ENCODE results near the gene ZFAND2B.

ZFAND2B gene

GRCh38 chr2:219229305-219230058 lies 22.9 kb downstream of the ZFAND2B start, which contains the start of the genes ANKZF1 and ATG9A:
Gene ANKZF1 (plus strand): TSS chr2:219229806. CDS start chr2:219230258, 452 bp downstream.
Gene ATG9A (minus strand): TSS chr2:219229636. CDS start chr2:219228024, 1,612 bp downstream.
- Histone ChIP-seq H3K36me3 (ENCODE audit: insufficient read depth, low read length) (peaks cover 47% of the 10 kb centered on the region), H3K4me3 (ENCODE audit: low read length) (peak within 1 kb of the TSS; percentile 86)

GRCh38 chr2:219230059-219230540 lies 23.5 kb downstream of the ZFAND2B start:
- H3K36me3 ChIP-seq (ENCODE audit: insufficient read depth, low read length) = peaks cover 47% of the 10 kb centered on the region
- no peaks in the 10 kb centered on the region for H3K9me3 ChIP-seq (replicated peaks; ENCODE audit: low read length)
- peak overlapping the region; percentile 86 for H3K4me3 ChIP-seq (ENCODE audit: low read length)
- H3K9ac ChIP-seq (ENCODE audit: low read depth, low read length) = peak overlapping the region; percentile 98
- peaks cover 15% of the 10 kb centered on the region for H3K4me1 ChIP-seq (ENCODE audit: control insufficient read depth, insufficient read depth, low read length)
- peak overlapping the region; percentile 92 for H3K4me2 ChIP-seq (ENCODE audit: low read length)
- H3K27me3 ChIP-seq (ENCODE audit: control insufficient read depth, insufficient read depth, low read length) = no peaks in the 10 kb centered on the region

More at GRCh38 chr2:219229305-219230058, 22.9 kb downstream of the ZFAND2B start, which contains the start of the genes ANKZF1 and ATG9A:
- no peaks in the 10 kb centered on the region for H3K27me3 ChIP-seq (ENCODE audit: control insufficient read depth, insufficient read depth, low read length)
- H3K9ac ChIP-seq (ENCODE audit: low read depth, low read length) = peak within 1 kb of the TSS; percentile 98
- H3K9me3 ChIP-seq (replicated peaks; ENCODE audit: low read length) = no peaks in the 10 kb centered on the region
- H3K4me1 ChIP-seq (ENCODE audit: control insufficient read depth, insufficient read depth, low read length) = peaks cover 15% of the 10 kb centered on the region
- H3K4me2 ChIP-seq (ENCODE audit: low read length) = peak within 1 kb of the TSS; percentile 92

- Histone ChIP-seq H3K27me3 (ENCODE audit: control insufficient read depth, insufficient read depth, low read length) (no peaks in the 10 kb centered on the region), H3K36me3 (ENCODE audit: insufficient read depth, low read length) (peaks cover 65% of the 10 kb centered on the region), H3K4me1 (ENCODE audit: control insufficient read depth, insufficient read depth, low read length) (peaks cover 3% of the 10 kb centered on the region), H3K4me2 (ENCODE audit: low read length) (no peak overlapping the region), H3K4me3 (ENCODE audit: low read length) (no peak overlapping the region), H3K9ac (ENCODE audit: low read depth, low read length) (no peak overlapping the region), H3K9me3 (replicated peaks; ENCODE audit: low read length) (no peaks in the 10 kb centered on the region)
These were observed 27.7 kb downstream of the ZFAND2B start for GRCh38 chr2:219234331-219234730.

GRCh38 chr2:219243291-219243761 lies 36.7 kb downstream of the ZFAND2B start:
- peaks cover 17% of the 10 kb centered on the region for H3K36me3 ChIP-seq (ENCODE audit: insufficient read depth, low read length)
- no peak overlapping the region for H3K9ac ChIP-seq (ENCODE audit: low read depth, low read length)
- no peak overlapping the region for H3K4me3 ChIP-seq (ENCODE audit: low read length)
- peaks cover 23% of the 10 kb centered on the region for H3K4me1 ChIP-seq (ENCODE audit: control insufficient read depth, insufficient read depth, low read length)
- no peak overlapping the region for H3K4me2 ChIP-seq (ENCODE audit: low read length)
- no peaks in the 10 kb centered on the region for H3K27me3 ChIP-seq (ENCODE audit: control insufficient read depth, insufficient read depth, low read length)
- no peaks in the 10 kb centered on the region for H3K9me3 ChIP-seq (replicated peaks; ENCODE audit: low read length)

GRCh38 chr2:219244789-219245147 lies 38.2 kb downstream of the ZFAND2B start:
- H3K4me3 ChIP-seq (ENCODE audit: low read length) = peak overlapping the region; percentile 92
- no peaks in the 10 kb centered on the region for H3K9me3 ChIP-seq (replicated peaks; ENCODE audit: low read length)
- peak overlapping the region; percentile 99 for H3K9ac ChIP-seq (ENCODE audit: low read depth, low read length)
- peaks cover 37% of the 10 kb centered on the region for H3K4me1 ChIP-seq (ENCODE audit: control insufficient read depth, insufficient read depth, low read length)
- peak overlapping the region; percentile 93 for H3K4me2 ChIP-seq (ENCODE audit: low read length)
- H3K27me3 ChIP-seq (ENCODE audit: control insufficient read depth, insufficient read depth, low read length) = no peaks in the 10 kb centered on the region
- H3K36me3 ChIP-seq (ENCODE audit: insufficient read depth, low read length) = peaks cover 18% of the 10 kb centered on the region

- H3K4me1 ChIP-seq (ENCODE audit: control insufficient read depth, insufficient read depth, low read length) = peaks cover 43% of the 10 kb centered on the region
- H3K9me3 ChIP-seq (replicated peaks; ENCODE audit: low read length) = no peaks in the 10 kb centered on the region
- no peaks in the 10 kb centered on the region for H3K27me3 ChIP-seq (ENCODE audit: control insufficient read depth, insufficient read depth, low read length)
- H3K36me3 ChIP-seq (ENCODE audit: insufficient read depth, low read length) = peaks cover 18% of the 10 kb centered on the region
- H3K4me3 ChIP-seq (ENCODE audit: low read length) = peak within 1 kb of the TSS; percentile 92
- H3K4me2 ChIP-seq (ENCODE audit: low read length) = peak within 1 kb of the TSS; percentile 93
- H3K9ac ChIP-seq (ENCODE audit: low read depth, low read length) = peak within 1 kb of the TSS; percentile 99
These were observed 38.7 kb downstream of the ZFAND2B start, which contains the start of the genes GLB1L and STK16 for GRCh38 chr2:219245148-219245898. Gene GLB1L (minus strand): TSS chr2:219245444. CDS start chr2:219243573, 1,871 bp downstream. Gene STK16 (plus strand): TSS chr2:219245479. CDS start chr2:219246000, 521 bp downstream.

- Histone ChIP-seq H3K9ac (ENCODE audit: low read depth, low read length) (peak overlapping the region; percentile 99), H3K36me3 (ENCODE audit: insufficient read depth, low read length) (peaks cover 23% of the 10 kb centered on the region), H3K4me1 (ENCODE audit: control insufficient read depth, insufficient read depth, low read length) (peaks cover 48% of the 10 kb centered on the region), H3K27me3 (ENCODE audit: control insufficient read depth, insufficient read depth, low read length) (no peaks in the 10 kb centered on the region), H3K4me3 (ENCODE audit: low read length) (peak overlapping the region; percentile 92), H3K4me2 (ENCODE audit: low read length) (peak overlapping the region; percentile 93), H3K9me3 (replicated peaks; ENCODE audit: low read length) (no peaks in the 10 kb centered on the region)
These were observed 39.3 kb downstream of the ZFAND2B start for GRCh38 chr2:219245899-219246230.

- H3K4me2 ChIP-seq (ENCODE audit: low read length) = peak overlapping the region; percentile 93
- no peaks in the 10 kb centered on the region for H3K9me3 ChIP-seq (replicated peaks; ENCODE audit: low read length)
- peaks cover 23% of the 10 kb centered on the region for H3K36me3 ChIP-seq (ENCODE audit: insufficient read depth, low read length)
- no peaks in the 10 kb centered on the region for H3K27me3 ChIP-seq (ENCODE audit: control insufficient read depth, insufficient read depth, low read length)
- peaks cover 55% of the 10 kb centered on the region for H3K4me1 ChIP-seq (ENCODE audit: control insufficient read depth, insufficient read depth, low read length)
- peak overlapping the region; percentile 99 for H3K9ac ChIP-seq (ENCODE audit: low read depth, low read length)
- peak overlapping the region; percentile 92 for H3K4me3 ChIP-seq (ENCODE audit: low read length)
These were observed 40.0 kb downstream of the ZFAND2B start for GRCh38 chr2:219246559-219246958.

- H3K36me3 ChIP-seq (ENCODE audit: insufficient read depth, low read length) = peaks cover 23% of the 10 kb centered on the region
- H3K4me2 ChIP-seq (ENCODE audit: low read length) = no peak overlapping the region
- no peak overlapping the region for H3K9ac ChIP-seq (ENCODE audit: low read depth, low read length)
- H3K27me3 ChIP-seq (ENCODE audit: control insufficient read depth, insufficient read depth, low read length) = no peaks in the 10 kb centered on the region
- H3K4me3 ChIP-seq (ENCODE audit: low read length) = no peak overlapping the region
- peaks cover 69% of the 10 kb centered on the region for H3K4me1 ChIP-seq (ENCODE audit: control insufficient read depth, insufficient read depth, low read length)
- H3K9me3 ChIP-seq (replicated peaks; ENCODE audit: low read length) = no peaks in the 10 kb centered on the region
These were observed 41.4 kb downstream of the ZFAND2B start for GRCh38 chr2:219247678-219248642.

GRCh38 chr2:219248845-219249202 lies 42.2 kb downstream of the ZFAND2B start:
- Histone ChIP-seq H3K9me3 (replicated peaks; ENCODE audit: low read length) (no peaks in the 10 kb centered on the region), H3K27me3 (ENCODE audit: control insufficient read depth, insufficient read depth, low read length) (no peaks in the 10 kb centered on the region), H3K36me3 (ENCODE audit: insufficient read depth, low read length) (peaks cover 23% of the 10 kb centered on the region), H3K4me3 (ENCODE audit: low read length) (peak overlapping the region; percentile 27), H3K4me1 (ENCODE audit: control insufficient read depth, insufficient read depth, low read length) (peaks cover 78% of the 10 kb centered on the region), H3K4me2 (ENCODE audit: low read length) (peak overlapping the region; percentile 41), H3K9ac (ENCODE audit: low read depth, low read length) (peak overlapping the region; percentile 66)

Measured in skeletal muscle satellite cell (primary cell).